ENCODE results near the gene CTXN3. TPM values are rescaled to one million over a fixed set of nuclear protein-coding genes. Genes with fewer than 3 reads are reported as not detected.

Gene CTXN3
- total and polyA plus RNA-seq, 10 of the 15 experiments (the other 5 are each of a cell fraction or from before 2014, with no cell fraction given): not detected

DNA sequence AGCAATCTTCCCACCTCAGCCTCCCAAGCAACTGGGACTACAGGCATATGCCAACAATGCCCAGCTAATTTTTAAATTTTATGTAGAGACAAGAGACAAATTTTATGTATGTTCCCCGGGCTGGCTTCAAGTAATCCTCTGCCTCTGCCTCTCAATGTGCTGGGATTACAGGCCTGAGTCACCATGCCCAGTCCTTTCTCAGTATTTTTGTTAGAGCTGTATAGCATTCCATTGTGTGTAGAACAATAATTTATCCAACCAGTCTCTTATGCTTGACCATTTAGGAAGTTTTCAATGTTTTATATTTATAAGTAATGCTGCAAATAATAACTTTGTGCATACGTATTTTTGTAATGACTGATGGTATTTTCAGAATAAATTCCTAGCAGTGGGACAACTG lies 38.9 kb upstream of the CTXN3 start:
- ChIA-PET POLR2A (interaction anchor here (0.6 kb wide), 1 partner anchor 78 kb away, joined by 3 read pairs; no protein-coding TSS in a partner anchor), CTCF (no interaction called here), RAD21 (ENCODE audit: unreplicated experiment) (no interaction called here), SMC1A (ENCODE audit: uncharacterized antibody, unreplicated experiment) (no interaction called here)
- ATAC-seq: no peak
- Histone ChIP-seq H3K27me3 (replicated peaks in 1 of 2; ENCODE audit: control insufficient read depth in 2 of 2, insufficient read depth in 2 of 2, low read length in 1 of 2) (0 out of 4 replicates have a peak, but pooled peaks cover 0 to 3% of the 10 kb centered on the region in 2 experiments), H3K27ac (ENCODE audit: control insufficient read depth, insufficient read depth) (no peak overlapping the region), H3K9ac (ENCODE audit: control insufficient read depth, insufficient read depth, low read length) (no peak overlapping the region), H2AFZ (ENCODE audit: control insufficient read depth, low read depth, low read length) (no peak overlapping the region), H4K20me1 (ENCODE audit: control insufficient read depth, insufficient read depth) (no peaks in the 10 kb centered on the region), H3K4me2 (ENCODE audit: control insufficient read depth, insufficient read depth) (no peak overlapping the region), H3K4me1 (ENCODE audit: control insufficient read depth, insufficient read depth, low read length) (no peaks in the 10 kb centered on the region), H3K36me3 (ENCODE audit: control insufficient read depth in 2 of 2, insufficient read depth in 2 of 2, low read length in 1 of 2) (no peaks in the 10 kb centered on the region), H3K4me3 (no peak overlapping the region), H3K79me2 (ENCODE audit: control insufficient read depth, insufficient read depth, low read length) (no peaks in the 10 kb centered on the region), H3K9me3 (replicated peaks; ENCODE audit: control insufficient read depth, insufficient read depth, low read length) (no peaks in the 10 kb centered on the region)
- no peak for FAIRE-seq
- no TSS peak for BruUV-seq (replicated peaks)
- 43% methylated on average over 2 of the region's 2 CpGs for WGBS (ENCODE audit: insufficient coverage, insufficient replicate concordance, low lambda C conversion rate, missing lambda C conversion rate)
- TF ChIP-seq, protein P1, sequence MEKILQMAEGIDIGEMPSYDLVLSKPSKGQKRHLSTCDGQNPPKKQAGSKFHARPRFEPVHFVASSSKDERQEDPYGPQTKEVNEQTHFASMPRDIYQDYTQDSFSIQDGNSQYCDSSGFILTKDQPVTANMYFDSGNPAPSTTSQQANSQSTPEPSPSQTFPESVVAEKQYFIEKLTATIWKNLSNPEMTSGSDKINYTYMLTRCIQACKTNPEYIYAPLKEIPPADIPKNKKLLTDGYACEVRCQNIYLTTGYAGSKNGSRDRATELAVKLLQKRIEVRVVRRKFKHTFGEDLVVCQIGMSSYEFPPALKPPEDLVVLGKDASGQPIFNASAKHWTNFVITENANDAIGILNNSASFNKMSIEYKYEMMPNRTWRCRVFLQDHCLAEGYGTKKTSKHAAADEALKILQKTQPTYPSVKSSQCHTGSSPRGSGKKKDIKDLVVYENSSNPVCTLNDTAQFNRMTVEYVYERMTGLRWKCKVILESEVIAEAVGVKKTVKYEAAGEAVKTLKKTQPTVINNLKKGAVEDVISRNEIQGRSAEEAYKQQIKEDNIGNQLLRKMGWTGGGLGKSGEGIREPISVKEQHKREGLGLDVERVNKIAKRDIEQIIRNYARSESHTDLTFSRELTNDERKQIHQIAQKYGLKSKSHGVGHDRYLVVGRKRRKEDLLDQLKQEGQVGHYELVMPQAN (conservative IDR thresholded peaks at IDR 0.05): no peak
- no peak for TF ChIP-seq EP300 (IDR thresholded peaks at IDR 0.05; ENCODE audit: borderline replicate concordance in 1 of 2, control insufficient read depth in 1 of 2, low read depth in 2 of 2, low read length in 2 of 2)
- TF ChIP-seq TBL1XR1 (IDR thresholded peaks at IDR 0.05; ENCODE audit: low read depth, low read length): no peak
- TF ChIP-seq, protein P2, sequence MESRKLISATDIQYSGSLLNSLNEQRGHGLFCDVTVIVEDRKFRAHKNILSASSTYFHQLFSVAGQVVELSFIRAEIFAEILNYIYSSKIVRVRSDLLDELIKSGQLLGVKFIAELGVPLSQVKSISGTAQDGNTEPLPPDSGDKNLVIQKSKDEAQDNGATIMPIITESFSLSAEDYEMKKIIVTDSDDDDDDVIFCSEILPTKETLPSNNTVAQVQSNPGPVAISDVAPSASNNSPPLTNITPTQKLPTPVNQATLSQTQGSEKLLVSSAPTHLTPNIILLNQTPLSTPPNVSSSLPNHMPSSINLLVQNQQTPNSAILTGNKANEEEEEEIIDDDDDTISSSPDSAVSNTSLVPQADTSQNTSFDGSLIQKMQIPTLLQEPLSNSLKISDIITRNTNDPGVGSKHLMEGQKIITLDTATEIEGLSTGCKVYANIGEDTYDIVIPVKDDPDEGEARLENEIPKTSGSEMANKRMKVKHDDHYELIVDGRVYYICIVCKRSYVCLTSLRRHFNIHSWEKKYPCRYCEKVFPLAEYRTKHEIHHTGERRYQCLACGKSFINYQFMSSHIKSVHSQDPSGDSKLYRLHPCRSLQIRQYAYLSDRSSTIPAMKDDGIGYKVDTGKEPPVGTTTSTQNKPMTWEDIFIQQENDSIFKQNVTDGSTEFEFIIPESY (IDR thresholded peaks at IDR 0.05): no peak
- TF ChIP-seq NFXL1 (IDR thresholded peaks at IDR 0.05; ENCODE audit: borderline replicate concordance): no peak
- no peak for TF ChIP-seq NR2F1 (conservative IDR thresholded peaks at IDR 0.05)
- no peak for TF ChIP-seq IKZF2 (IDR thresholded peaks at IDR 0.05)
- no peak for TF ChIP-seq RFX5 (IDR thresholded peaks at IDR 0.05; ENCODE audit: low read depth, low read length)
- no peak for DNase-seq (ENCODE audit: low read depth, low spot score)
- in situ Hi-C loops (cut with MboI) (no loop called here), intact Hi-C loops (cut with micrococcal nuclease; ENCODE audit: unreplicated experiment) (no loop called here)
